HG02884 (cell line): ENCODE data around the gene ABHD17A.

Experiments used
- ATAC-seq: cut with Tn5 transposase; IDR thresholded peaks from one replicate; pipeline ENCODE4 v1.9.1; 2021; ENCODE audit warnings: mild to moderate bottlenecking, moderate library complexity; ENCODE audit not compliant: unreplicated experiment

Gene ABHD17A

GRCh38 chr19:1841209-1841924 is 43.9 kb downstream of the ABHD17A start:
- no peak for ATAC-seq

GRCh38 chr19:1840541-1841115 is 44.7 kb downstream of the ABHD17A start:
- no peak for ATAC-seq

GRCh38 chr19:1839658-1840540 is 45.4 kb downstream of the ABHD17A start:
- no peak for ATAC-seq

GRCh38 chr19:1837625-1838105 is 47.6 kb downstream of the ABHD17A start:
- no peak for ATAC-seq

- no peak for ATAC-seq
These were observed 48.1 kb downstream of the ABHD17A start for GRCh38 chr19:1837222-1837565.

GRCh38 chr19:1836458-1837221 is 48.7 kb downstream of the ABHD17A start:
- ATAC-seq: no peak

- ATAC-seq: no peak
These were observed 51.8 kb downstream of the ABHD17A start for GRCh38 chr19:1833540-1833939.

GRCh38 chr19:1832046-1832663 is 53.1 kb downstream of the ABHD17A start:
- ATAC-seq: no peak

- ATAC-seq: no peak
These were observed 54.3 kb downstream of the ABHD17A start for GRCh38 chr19:1830978-1831377.

- ATAC-seq: no peak
These were observed 54.7 kb downstream of the ABHD17A start for GRCh38 chr19:1830568-1830967.

- no peak for ATAC-seq
These were observed 55.3 kb downstream of the ABHD17A start for GRCh38 chr19:1829958-1830357.

GRCh38 chr19:1828279-1829238 is 56.7 kb downstream of the ABHD17A start:
- no peak for ATAC-seq

- no peak for ATAC-seq
These were observed 57.6 kb downstream of the ABHD17A start for GRCh38 chr19:1827566-1828278.
